Erythroblast (primary cell): ENCODE measurements around the gene DDX60.

Experiments used
- GATA1 ChIP-seq: IDR thresholded peaks from 2 replicates; pipeline ENCODE4 v1.6.1; 2011; ENCODE audit warnings: low read depth, mild to moderate bottlenecking, control low read depth, low read length, moderate library complexity
- POLR2A ChIP-seq: IDR thresholded peaks from 2 replicates; pipeline ENCODE4 v1.6.1; 2011; ENCODE audit warnings: mild to moderate bottlenecking, low read length

DNA sequence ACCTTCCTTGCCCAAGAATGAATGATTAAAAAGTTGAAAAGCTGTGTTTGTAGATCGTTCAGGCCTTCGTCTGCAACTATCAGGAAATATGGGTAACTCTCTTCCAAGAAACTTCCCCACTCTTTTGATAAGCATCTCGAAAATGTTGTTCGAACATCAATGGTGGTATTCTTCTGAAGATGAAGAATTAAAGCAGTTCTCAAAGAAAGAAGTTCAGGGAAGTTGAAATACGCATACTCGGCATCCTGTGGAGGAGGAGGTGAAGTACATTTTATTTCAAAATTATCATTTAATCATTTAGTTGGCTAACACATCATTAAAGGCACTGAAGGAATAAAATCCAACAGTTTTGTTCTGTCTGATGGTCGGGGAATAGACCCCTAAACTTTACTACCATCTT is 12.1 kb downstream of the DDX60 start:
- TF ChIP-seq POLR2A = no peak
- TF ChIP-seq GATA1 = no peak
